GM12878 (cell line): ENCODE data around the gene STRA6. TPM values are rescaled to one million over a fixed set of nuclear protein-coding genes. Genes with fewer than 3 reads are reported as not detected.

ENCODE experiments used
- ATAC-seq: fragments of 200-7000 bp; cut with Tn5 transposase; 3 replicates; pipeline ENCODE4 v1.9.1; 2020; ENCODE audit warnings: mild to moderate bottlenecking, moderate library complexity
- BruUV-seq: library from RNA; stranded (reverse); fragments of 400-500 nt; replicated peaks from 2 replicates; lab custom pipeline; 2021; lab: Mats Ljungman, UMichigan
- CTCF ChIA-PET: fragments of 300-600 bp; sonication (Branson Sonifier 250); formaldehyde crosslinking; extraction: SDS; loops from one replicate; lab custom pipeline; 2021; ENCODE audit warnings: inconsistent platforms; lab: Yijun Ruan, JAX
- POLR2A ChIA-PET: fragments of 350-600 bp; formaldehyde crosslinking; extraction: SDS; loops from one replicate; lab custom pipeline; 2021; ENCODE audit warnings: inconsistent platforms; lab: Charles Lee
- RAD21 ChIA-PET: fragments of 300-600 bp; sonication (Branson Sonifier 250); formaldehyde crosslinking; loops from one replicate; lab custom pipeline; 2023; ENCODE audit warnings: antibody characterized with exemption; ENCODE audit not compliant: unreplicated experiment; lab: Charles Lee
- SMC1A ChIA-PET: fragments of 300-600 bp; sonication (Branson Sonifier 250); formaldehyde crosslinking; loops from one replicate; lab custom pipeline; 2023; ENCODE audit not compliant: unreplicated experiment, uncharacterized antibody; lab: Charles Lee
- DNase-seq: peaks from one replicate; pipeline ENCODE4 v3.0.0-alpha.2; 2011; ENCODE audit warnings: low read depth, low spot score
- FAIRE-seq: peaks from 3 replicates; lab custom pipeline; 2011; peaks lifted over from hg19 to GRCh38; lab: Jason Lieb, UNC
- H2AFZ ChIP-seq: 2 replicates; pipeline ENCODE4 v1.6.0; 2011; ENCODE audit warnings: low read depth, low read length, control low read depth; ENCODE audit not compliant: control insufficient read depth
- H3K27ac ChIP-seq: 2 replicates; pipeline ENCODE4 v1.5.1; 2011; ENCODE audit warnings: control low read depth; ENCODE audit not compliant: control insufficient read depth, insufficient read depth
- H3K27me3 ChIP-seq, 2 experiments: replicated peaks in 1 of 2; 2 replicates each; pipeline versions ENCODE4 v1.6.0 to v1.6.1; 2011; ENCODE audit warnings: low read length in 1 of 2; ENCODE audit not compliant: control insufficient read depth in 2 of 2, insufficient read depth in 2 of 2
- H3K36me3 ChIP-seq, 2 experiments: 2 replicates each; pipeline ENCODE4 v1.5.1; 2011; ENCODE audit warnings: low read length in 1 of 2; ENCODE audit not compliant: control insufficient read depth in 2 of 2, insufficient read depth in 2 of 2
- H3K4me1 ChIP-seq: 2 replicates; pipeline ENCODE4 v1.6.1; 2011; ENCODE audit warnings: mild to moderate bottlenecking, low read length, moderate library complexity, mixed read lengths; ENCODE audit not compliant: control insufficient read depth, insufficient read depth
- H3K4me2 ChIP-seq: 2 replicates; pipeline ENCODE4 v1.6.0; 2011; ENCODE audit warnings: control low read depth; ENCODE audit not compliant: control insufficient read depth, insufficient read depth
- H3K4me3 ChIP-seq: fragments of 200-600 bp; sonication (generic); 2 replicates; pipeline ENCODE4 v1.5.1; 2016
- H3K79me2 ChIP-seq: 2 replicates; pipeline ENCODE4 v1.6.0; 2011; ENCODE audit warnings: low read length; ENCODE audit not compliant: control insufficient read depth, insufficient read depth
- H3K9ac ChIP-seq: 2 replicates; pipeline ENCODE4 v1.8.0; 2011; ENCODE audit warnings: low read length, control low read depth, mixed read lengths; ENCODE audit not compliant: control insufficient read depth, insufficient read depth
- H3K9me3 ChIP-seq: replicated peaks from 3 replicates; pipeline ENCODE4 v1.5.1; 2011; ENCODE audit warnings: mild to moderate bottlenecking, low read length; ENCODE audit not compliant: control insufficient read depth, insufficient read depth
- H4K20me1 ChIP-seq: 2 replicates; pipeline ENCODE4 v1.6.0; 2011; ENCODE audit not compliant: control insufficient read depth, insufficient read depth
- CEBPB ChIP-seq, 2 experiments: fragments of 150-350 bp in 1 of 2; IDR thresholded peaks; 2 replicates each; pipeline ENCODE4 v1.6.1; 2012 to 2014; ENCODE audit warnings: low read depth in 2 of 2, low read length in 2 of 2, borderline replicate concordance in 1 of 2, inconsistent platforms in 1 of 2
- CUX1 ChIP-seq: IDR thresholded peaks from 2 replicates; pipeline ENCODE4 v1.6.1; 2012; ENCODE audit warnings: improper control_type of control experiment, low read depth, low read length; ENCODE audit not compliant: insufficient replicate concordance
- FOXK2 ChIP-seq: fragments of 450-650 bp; IDR thresholded peaks from 2 replicates; pipeline ENCODE4 v1.6.1; 2017; ENCODE audit warnings: mild to moderate bottlenecking, moderate library complexity
- KAT2A ChIP-seq: conservative IDR thresholded peaks from 2 replicates; pipeline ENCODE4 v1.6.1; 2011; ENCODE audit warnings: low read depth, low read length; ENCODE audit not compliant: control insufficient read depth
- MXI1 ChIP-seq: fragments of 150-350 bp; IDR thresholded peaks from 2 replicates; pipeline ENCODE4 v1.6.1; 2011; ENCODE audit warnings: low read depth, mild to moderate bottlenecking, inconsistent platforms, low read length, improper control_type of control experiment
- NFXL1 ChIP-seq: fragments of 450-650 bp; IDR thresholded peaks from 2 replicates; pipeline ENCODE4 v1.6.1; 2017; ENCODE audit warnings: antibody characterized with exemption, mild to moderate bottlenecking, borderline replicate concordance
- NFYA ChIP-seq: IDR thresholded peaks from 2 replicates; pipeline ENCODE4 v1.6.1; 2011; ENCODE audit warnings: low read depth, mild to moderate bottlenecking, low read length, improper control_type of control experiment, borderline replicate concordance
- POLR2AphosphoS2 ChIP-seq: IDR thresholded peaks from 2 replicates; pipeline ENCODE4 v1.6.1; 2011; ENCODE audit warnings: low read depth, mild to moderate bottlenecking, low read length, improper control_type of control experiment, moderate library complexity
- PRDM15 ChIP-seq: fragments of 450-650 bp; formaldehyde crosslinking; IDR thresholded peaks from 2 replicates; pipeline ENCODE4 v1.4.0; 2020; ENCODE audit warnings: mild to moderate bottlenecking, moderate library complexity
- RAD21 ChIP-seq: IDR thresholded peaks from 2 replicates; pipeline ENCODE4 v1.6.1; 2011; ENCODE audit warnings: mild to moderate bottlenecking, low read depth, low read length, moderate library complexity; ENCODE audit not compliant: insufficient read depth
- SIN3A ChIP-seq: IDR thresholded peaks from 2 replicates; pipeline ENCODE4 v1.6.1; 2012; ENCODE audit warnings: low read depth, low read length, improper control_type of control experiment
- SMAD5 ChIP-seq: IDR thresholded peaks from 2 replicates; pipeline ENCODE4 v1.6.1; 2016; ENCODE audit warnings: antibody characterized with exemption, low read depth
- SREBF1 ChIP-seq: IDR thresholded peaks from 2 replicates; pipeline ENCODE4 v1.6.1; 2012; ENCODE audit warnings: mild to moderate bottlenecking, low read length
- WRNIP1 ChIP-seq: IDR thresholded peaks from 2 replicates; pipeline ENCODE4 v1.6.1; 2011; ENCODE audit warnings: low read depth, low read length, improper control_type of control experiment, borderline replicate concordance
- ZNF622 ChIP-seq: fragments of 450-650 bp; IDR thresholded peaks from 2 replicates; pipeline ENCODE4 v1.6.1; 2017; ENCODE audit warnings: mild to moderate bottlenecking, inconsistent platforms
- ZZZ3 ChIP-seq: IDR thresholded peaks from 2 replicates; pipeline ENCODE4 v1.6.1; 2011; ENCODE audit warnings: low read depth; ENCODE audit not compliant: control insufficient read depth, insufficient read length
- WGBS: methylation state at CpG from one replicate; pipeline ENCODE4 v1.1.6; 2016; ENCODE audit warnings: low lambda C conversion rate; ENCODE audit not compliant: insufficient replicate concordance, insufficient coverage; ENCODE audit errors: missing lambda C conversion rate; 5-methylcytosine and 5-hydroxymethylcytosine counted together
- in situ Hi-C: fragments of 300-500 bp; cut with MboI; formaldehyde crosslinking; loops from 9 replicates; pipeline ENCODE4 v1.14.3; 2018; ENCODE audit warnings: mixed read lengths
- intact Hi-C: fragments of 100-400 bp; cut with micrococcal nuclease; formaldehyde crosslinking; loops from one replicate; pipeline ENCODE4 v1.14.2; 2022; ENCODE audit not compliant: unreplicated experiment
- polyA plus RNA-seq, 11 experiments: library from polyadenylated mRNA; depleted of rRNA in 4 of 11; unstranded in 6 of 11; stranded (reverse) in 5 of 11; fragments of >200 nt; fragmentation: Nextera tagmentation in 4 of 11; fragmentation: Illumina TruSeq in 1 of 11; extraction: Ambion mirVana in 4 of 11; extraction: Trizol in 1 of 11; gene quantifications; 1 replicate in 1 of 11; 2 replicates in 10 of 11; pipeline versions ENCODE4 v1.2.1 to v1.2.3, GENCODE V29; 2011 to 2016; ENCODE audit warnings: inconsistent platforms in 2 of 11, missing spikeins in 2 of 11, low read depth in 1 of 11
- total RNA-seq, 4 experiments: library from RNA; depleted of rRNA in 3 of 4; stranded (reverse); fragments of >200 nt in 3 of 4; fragmentation: Illumina TruSeq in 1 of 4; extraction: Trizol in 1 of 4; gene quantifications; 2 replicates each; pipeline versions ENCODE4 v1.2.1 to v1.2.3, GENCODE V29; 2013 to 2021

The STRA6 gene
- total and polyA plus RNA-seq, 10 of the 15 experiments (the other 5 are each of a cell fraction or from before 2014, with no cell fraction given) = 0.31 to 10.8 (median 5.8) TPM

GRCh38 chr15:74231475-74231874 lies 28.9 kb upstream of the STRA6 start:
- intact Hi-C loops (no loop called here), in situ Hi-C loops (no loop called here)
- SMC1A ChIA-PET = no interaction called here
- Histone ChIP-seq H3K4me2 (no peak overlapping the region), H3K9ac (no peak overlapping the region), H3K27ac (no peak overlapping the region), H3K9me3 (no peaks in the 10 kb centered on the region), H3K4me1 (peaks cover 19% of the 10 kb centered on the region), H3K27me3 (peaks cover 0 to 3% of the 10 kb centered on the region in 2 experiments), H3K79me2 (no peaks in the 10 kb centered on the region), H4K20me1 (no peaks in the 10 kb centered on the region), H2AFZ (no peak overlapping the region), H3K36me3 (no peaks in the 10 kb centered on the region), H3K4me3 (no peak overlapping the region)
- FAIRE-seq = no peak
- no peak for ATAC-seq
- CTCF ChIA-PET = no interaction called here
- POLR2A ChIA-PET = no interaction called here
- 48% methylated on average over 10 of the region's 10 CpGs for WGBS
- no peak for DNase-seq
- no TSS peak for BruUV-seq
- RAD21 ChIA-PET = no interaction called here
- TF ChIP-seq WRNIP1 (no peak), CEBPB (IDR thresholded peaks at IDR 0.05; ENCODE audit: borderline replicate concordance in 1 of 2, low read depth in 2 of 2, low read length in 2 of 2) (no peak), FOXK2 (no peak), SREBF1 (no peak), RAD21 (no peak), NFXL1 (no peak), ZZZ3 (no peak), POLR2AphosphoS2 (no peak), SIN3A (no peak), CUX1 (no peak), ZNF622 (no peak), MXI1 (no peak), SMAD5 (no peak), NFYA (no peak), KAT2A (no peak), PRDM15 (CRISPR knock-in tag) (no peak)
